Activated B cell treated with CpG ODN at 0.5 μM for 24 hours (primary cell): ENCODE results near the gene PRR15L. TPM values are rescaled to one million over a fixed set of nuclear protein-coding genes. Genes with fewer than 3 reads are reported as not detected.

ENCODE experiments used
- ATAC-seq: fragments of 200-7000 bp; cut with Tn5 transposase; one replicate; pipeline ENCODE4 v1.10.0; 2021; ENCODE audit warnings: low read depth, mild to moderate bottlenecking, moderate library complexity
- CTCF ChIA-PET: fragments of 350-600 bp; sonication (Branson Sonifier 250); formaldehyde crosslinking; loops from one replicate; lab custom pipeline; 2021; ENCODE audit warnings: antibody characterized with exemption; lab: Charles Lee
- POLR2A ChIA-PET: fragments of 350-600 bp; sonication (Branson Sonifier 250); formaldehyde crosslinking; loops from one replicate; lab custom pipeline; 2021; ENCODE audit warnings: antibody characterized with exemption; lab: Charles Lee
- DNase-seq: peaks from one replicate; pipeline ENCODE4 v3.0.0; 2022
- H3K27ac Mint-ChIP-seq: one replicate; pipeline ENCODE4 v1.8.0; 2020; ENCODE audit warnings: mixed read lengths
- H3K27me3 Mint-ChIP-seq: one replicate; pipeline ENCODE4 v1.8.0; 2021; ENCODE audit warnings: mixed read lengths
- H3K36me3 Mint-ChIP-seq: one replicate; pipeline ENCODE4 v1.8.0; 2021; ENCODE audit warnings: low read depth, mixed read lengths
- H3K4me1 Mint-ChIP-seq: one replicate; pipeline ENCODE4 v1.8.0; 2021; ENCODE audit warnings: mixed read lengths
- H3K4me3 Mint-ChIP-seq: one replicate; pipeline ENCODE4 v1.8.0; 2020; ENCODE audit warnings: mild to moderate bottlenecking, mixed read lengths
- H3K9me3 Mint-ChIP-seq: one replicate; pipeline ENCODE4 v1.8.0; 2020; ENCODE audit warnings: mixed read lengths
- intact Hi-C: fragments of 100-400 bp; cut with micrococcal nuclease; formaldehyde crosslinking; loops from one replicate; pipeline ENCODE4 v1.15.1; 2024
- total RNA-seq: library from RNA; stranded (reverse); gene quantifications from 2 replicates; pipeline ENCODE4 v1.2.3, GENCODE V29; 2022
- TF ChIP-seq, protein P1 (sequence below): fragments of 200-600 bp; IDR thresholded peaks from one replicate; pipeline ENCODE4 v1.8.0; 2022; ENCODE audit warnings: antibody characterized with exemption, mild to moderate bottlenecking

The PRR15L gene
- total RNA-seq, 1 donor from 2014 or later, result not detected

DNA sequence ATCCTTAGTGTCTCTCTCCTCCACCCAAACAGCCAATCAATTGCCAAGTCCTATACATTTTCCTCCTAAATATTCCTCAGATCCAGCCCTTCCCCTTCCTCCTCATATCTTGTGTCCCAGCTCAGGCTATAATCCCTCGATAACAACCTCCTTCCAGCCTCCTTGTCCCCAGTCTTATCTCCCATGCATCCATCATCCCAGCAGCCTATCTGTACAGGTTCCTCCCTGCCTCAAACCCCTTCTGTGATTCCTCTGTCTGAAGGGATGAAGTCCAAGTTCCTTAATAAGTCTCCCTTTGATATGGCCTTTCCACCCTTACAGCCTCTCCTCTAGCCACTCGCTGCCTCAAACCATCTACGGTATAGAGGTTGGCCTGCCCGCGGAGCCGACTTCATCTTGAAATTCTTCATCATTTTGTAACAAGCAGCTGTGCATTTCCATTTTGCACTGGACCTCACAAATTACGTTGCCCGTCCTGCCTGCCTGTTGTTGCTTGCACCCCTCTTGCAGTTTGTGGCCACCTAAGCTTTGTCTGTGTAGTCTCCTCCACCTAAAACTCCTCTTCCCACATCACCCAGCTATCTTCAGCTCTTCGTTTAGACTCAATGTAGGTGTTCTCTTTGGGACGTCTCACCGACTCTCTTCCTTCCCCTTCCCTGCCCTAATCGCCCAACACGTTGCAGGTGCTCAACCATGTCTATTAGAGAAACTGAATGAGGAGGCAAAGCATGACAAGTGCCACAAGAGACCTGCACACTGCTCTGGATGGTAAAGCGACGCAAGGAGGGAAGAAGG lies 12.4 kb upstream of the PRR15L start:
- DNase-seq (no peak), ATAC-seq (no peak)
- Mint-ChIP-seq H3K27ac (peak overlapping the region; percentile 91), H3K4me1 (peaks cover 30% of the 10 kb centered on the region), H3K9me3 (no peaks in the 10 kb centered on the region), H3K36me3 (peaks cover 21% of the 10 kb centered on the region), H3K4me3 (peak overlapping the region; percentile 97), H3K27me3 (no peaks in the 10 kb centered on the region)
- intact Hi-C loops, result loop anchor here (1.0 to 2.0 kb wide), 6 partner anchors 21 to 139 kb away; partner anchors contain the start of genes LRRC46, MRPL10, PNPO and SCRN2
- CTCF ChIA-PET, result interaction anchor here (0.8 to 4.2 kb wide), 16 partner anchors 8 to 129 kb away, joined by 3 to 60 read pairs (median 4); partner anchors contain the start of genes PNPO, SCRN2 and SP2
- TF ChIP-seq, protein P1, sequence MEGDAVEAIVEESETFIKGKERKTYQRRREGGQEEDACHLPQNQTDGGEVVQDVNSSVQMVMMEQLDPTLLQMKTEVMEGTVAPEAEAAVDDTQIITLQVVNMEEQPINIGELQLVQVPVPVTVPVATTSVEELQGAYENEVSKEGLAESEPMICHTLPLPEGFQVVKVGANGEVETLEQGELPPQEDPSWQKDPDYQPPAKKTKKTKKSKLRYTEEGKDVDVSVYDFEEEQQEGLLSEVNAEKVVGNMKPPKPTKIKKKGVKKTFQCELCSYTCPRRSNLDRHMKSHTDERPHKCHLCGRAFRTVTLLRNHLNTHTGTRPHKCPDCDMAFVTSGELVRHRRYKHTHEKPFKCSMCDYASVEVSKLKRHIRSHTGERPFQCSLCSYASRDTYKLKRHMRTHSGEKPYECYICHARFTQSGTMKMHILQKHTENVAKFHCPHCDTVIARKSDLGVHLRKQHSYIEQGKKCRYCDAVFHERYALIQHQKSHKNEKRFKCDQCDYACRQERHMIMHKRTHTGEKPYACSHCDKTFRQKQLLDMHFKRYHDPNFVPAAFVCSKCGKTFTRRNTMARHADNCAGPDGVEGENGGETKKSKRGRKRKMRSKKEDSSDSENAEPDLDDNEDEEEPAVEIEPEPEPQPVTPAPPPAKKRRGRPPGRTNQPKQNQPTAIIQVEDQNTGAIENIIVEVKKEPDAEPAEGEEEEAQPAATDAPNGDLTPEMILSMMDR, result no peak
- POLR2A ChIA-PET, result interaction anchor here (0.6 to 3.8 kb wide), 20 partner anchors 9 to 1819 kb away, joined by 3 to 51 read pairs (median 4); partner anchors contain the start of genes KAT7, KPNB1, LRRC46 and MRPL10

DNA sequence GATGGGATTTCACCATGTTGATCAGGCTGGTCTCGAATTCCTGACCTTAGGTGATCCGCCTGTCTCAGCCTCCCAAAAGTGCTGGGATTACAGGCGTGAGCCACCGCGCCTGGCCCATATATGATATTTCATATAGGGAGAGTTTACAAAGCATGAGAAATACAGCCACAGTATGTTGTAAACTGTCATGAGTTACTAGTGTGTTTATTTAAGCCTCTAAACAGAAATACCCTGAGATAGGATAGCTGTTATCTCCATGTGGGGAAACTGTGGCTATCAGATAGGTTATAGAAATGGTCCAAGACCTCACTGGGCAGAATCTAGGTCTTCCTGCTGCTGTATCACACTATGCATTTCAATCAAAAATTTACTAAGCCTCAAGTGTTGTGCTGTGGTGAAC lies 11.2 kb upstream of the PRR15L start:
- peaks cover 10% of the 10 kb centered on the region for H3K36me3 Mint-ChIP-seq
- ATAC-seq, result no peak
- H3K4me1 Mint-ChIP-seq, result peaks cover 30% of the 10 kb centered on the region
- intact Hi-C loops, result no loop called here
- no peak for DNase-seq
- CTCF ChIA-PET, result interaction anchor here (0.6 to 4.2 kb wide), 3 partner anchors 19 to 827 kb away, joined by 3 to 60 read pairs (median 3); no protein-coding TSS in a partner anchor
- no peaks in the 10 kb centered on the region for H3K27me3 Mint-ChIP-seq
- POLR2A ChIA-PET, result interaction anchor here (0.6 to 1.1 kb wide), 3 partner anchors 22 to 339 kb away, joined by 3 to 7 read pairs (median 6); no protein-coding TSS in a partner anchor
- H3K4me3 Mint-ChIP-seq, result no peak overlapping the region
- TF ChIP-seq, protein P1, result no peak
- no peaks in the 10 kb centered on the region for H3K9me3 Mint-ChIP-seq
- no peak overlapping the region for H3K27ac Mint-ChIP-seq

DNA sequence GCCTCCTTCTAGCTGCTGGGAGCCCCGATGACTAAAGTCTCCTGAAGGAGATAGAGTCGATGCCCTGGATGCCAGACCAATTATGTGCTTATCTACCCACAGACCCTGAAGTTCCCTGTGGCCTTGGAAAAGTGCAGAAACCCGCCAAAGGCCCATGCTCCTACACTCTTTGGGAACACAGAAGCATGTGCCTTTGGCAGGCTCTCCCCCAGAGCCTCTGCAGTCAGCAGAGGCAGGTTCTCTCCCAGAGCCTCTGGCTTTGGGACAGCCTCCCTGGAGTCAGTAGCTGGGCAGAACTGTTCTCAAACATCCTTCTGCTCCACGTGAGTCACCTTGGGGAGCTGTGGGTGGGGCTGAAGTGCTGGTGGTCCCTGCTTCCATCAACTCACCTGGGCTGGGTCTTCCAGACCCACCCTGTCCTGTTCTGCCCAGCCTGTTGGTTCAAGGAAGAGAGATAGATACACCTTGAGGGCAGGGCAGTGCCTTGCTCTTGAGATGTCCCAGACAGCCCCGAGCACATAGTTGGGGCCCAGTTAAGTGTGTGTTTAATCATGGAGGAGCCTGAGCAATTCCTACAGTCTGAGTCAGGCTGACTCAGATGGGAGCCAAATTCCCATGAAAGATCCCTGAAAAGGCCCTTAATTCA lies 10.0 kb upstream of the PRR15L start:
- DNase-seq (no peak), ATAC-seq (no peak)
- TF ChIP-seq, protein P1, result no peak
- H3K4me1 Mint-ChIP-seq, result peaks cover 25% of the 10 kb centered on the region
- H3K27ac Mint-ChIP-seq, result no peak overlapping the region
- no peaks in the 10 kb centered on the region for H3K27me3 Mint-ChIP-seq
- H3K36me3 Mint-ChIP-seq, result peaks cover 2% of the 10 kb centered on the region
- intact Hi-C loops, result no loop called here
- CTCF ChIA-PET, result interaction anchor here (4.2 kb wide), 1 partner anchor 18 kb away, joined by 60 read pairs; no protein-coding TSS in a partner anchor
- H3K4me3 Mint-ChIP-seq, result no peak overlapping the region
- POLR2A ChIA-PET, result no interaction called here
- H3K9me3 Mint-ChIP-seq, result no peaks in the 10 kb centered on the region

DNA sequence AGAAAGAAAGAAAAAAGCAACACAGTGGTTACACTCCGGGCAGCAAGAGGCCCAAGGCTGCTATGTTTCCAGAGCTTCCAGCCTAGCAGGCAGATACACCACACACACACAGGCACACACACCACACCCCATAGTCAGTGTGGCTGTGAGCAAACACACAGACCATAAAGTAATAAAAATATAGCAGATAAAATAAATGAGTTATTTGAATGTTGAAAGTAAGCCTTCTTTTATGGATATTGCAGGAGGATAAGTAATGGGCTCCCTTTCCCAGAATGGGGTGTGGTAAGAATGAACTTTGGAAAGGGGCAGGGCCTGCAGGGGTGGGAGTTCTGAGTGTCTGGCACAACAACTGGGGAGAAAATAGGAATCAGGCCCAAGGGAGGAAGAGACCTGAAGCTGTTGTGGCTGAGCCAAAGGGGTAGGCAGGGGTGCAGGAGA lies 8.4 kb upstream of the PRR15L start:
- Mint-ChIP-seq H3K36me3 (peaks cover 2% of the 10 kb centered on the region), H3K27me3 (no peaks in the 10 kb centered on the region), H3K27ac (no peak overlapping the region), H3K4me3 (no peak overlapping the region), H3K4me1 (peaks cover 13% of the 10 kb centered on the region), H3K9me3 (no peaks in the 10 kb centered on the region)
- no peak for DNase-seq
- ChIA-PET POLR2A (no interaction called here), CTCF (no interaction called here)
- no peak for ATAC-seq
- TF ChIP-seq, protein P1, result no peak
- intact Hi-C loops, result no loop called here
